A549 (cell line): ENCODE data around the gene MEAK7. TPM values are rescaled to one million over a fixed set of nuclear protein-coding genes. Genes with fewer than 3 reads are reported as not detected.

ENCODE experiments used
- ATAC-seq, 2 experiments: fragments of 200-7000 bp in 1 of 2; fragments of >200 bp in 1 of 2; cut with Nextera tagmentation in 1 of 2; cut with Tn5 transposase in 1 of 2; 3 replicates each; pipeline versions ENCODE4 v1.8.0 to v1.9.1; 2018 to 2020; ENCODE audit warnings: mild to moderate bottlenecking in 1 of 2, moderate library complexity in 1 of 2
- CTCF ChIA-PET: fragments of 300-600 bp; sonication (Branson Sonifier 250); formaldehyde crosslinking; extraction: SDS; loops from one replicate; lab custom pipeline; 2021; ENCODE audit warnings: antibody characterized with exemption, inconsistent platforms; lab: Yijun Ruan, JAX
- POLR2A ChIA-PET: fragments of 350-600 bp; formaldehyde crosslinking; extraction: SDS; loops from one replicate; lab custom pipeline; 2021; ENCODE audit warnings: antibody characterized with exemption, inconsistent platforms; lab: Yijun Ruan, JAX
- DNase-seq, 2 experiments: peaks; one replicate each; pipeline versions ENCODE4 v3.0.0 to v3.0.0-alpha.2; 2011 to 2016; ENCODE audit warnings: low read depth in 1 of 2, low spot score in 1 of 2
- FAIRE-seq: peaks from 2 replicates; lab custom pipeline; 2011; peaks lifted over from hg19 to GRCh38; lab: Jason Lieb, UNC
- H3K27ac ChIP-seq, 2 experiments: fragments of >200 bp; sonication (Bioruptor Twin); formaldehyde crosslinking; 3 replicates each; pipeline ENCODE4 v1.5.1; 2016 to 2017
- H3K4me1 ChIP-seq: fragments of >200 bp; sonication (Bioruptor Twin); formaldehyde crosslinking; 3 replicates; pipeline ENCODE4 v1.6.1; 2016
- H3K4me2 ChIP-seq: fragments of >200 bp; sonication (Bioruptor Twin); formaldehyde crosslinking; 3 replicates; pipeline ENCODE4 v1.6.1; 2016
- H3K4me3 ChIP-seq: fragments of >200 bp; sonication (Bioruptor Twin); formaldehyde crosslinking; 3 replicates; pipeline ENCODE4 v1.5.1; 2016
- H3K9me3 ChIP-seq: fragments of >200 bp; sonication (Bioruptor Twin); formaldehyde crosslinking; 3 replicates; pipeline ENCODE4 v1.6.1; 2016
- CEBPB ChIP-seq, 2 experiments: fragments of >200 bp in 1 of 2; sonication (Bioruptor Twin) in 1 of 2; formaldehyde crosslinking in 1 of 2; IDR thresholded peaks; 2 replicates each; pipeline ENCODE4 v1.6.1; 2012 to 2016
- EHMT2 ChIP-seq: fragments of 200-600 bp; sonication (generic); IDR thresholded peaks from 2 replicates; pipeline ENCODE4 v1.6.1; 2016; ENCODE audit warnings: antibody characterized with exemption, low read depth, mild to moderate bottlenecking, moderate library complexity
- ESRRA ChIP-seq: fragments of 150-350 bp; IDR thresholded peaks from 2 replicates; pipeline ENCODE4 v1.6.1; 2014; ENCODE audit warnings: mild to moderate bottlenecking, low read length, borderline replicate concordance
- FOSB ChIP-seq: fragments of 250-450 bp; sonication (Bioruptor Pico); IDR thresholded peaks from 2 replicates; pipeline ENCODE4 v1.5.0; 2020; ENCODE audit warnings: mild to moderate bottlenecking, moderate library complexity
- FOSL2 ChIP-seq, 2 experiments: fragments of 450-650 bp in 1 of 2; fragments of >200 bp in 1 of 2; sonication (Bioruptor Twin) in 1 of 2; formaldehyde crosslinking; IDR thresholded peaks; 2 replicates each; pipeline versions ENCODE4 v1.5.0 to v1.6.1; 2016 to 2020; ENCODE audit warnings: mild to moderate bottlenecking in 1 of 2, moderate library complexity in 1 of 2
- FOXS1 ChIP-seq: fragments of 250-450 bp; sonication (Bioruptor Pico); IDR thresholded peaks from 2 replicates; pipeline ENCODE4 v1.5.0; 2020; ENCODE audit warnings: mild to moderate bottlenecking, moderate library complexity
- HDAC2 ChIP-seq: fragments of 200-600 bp; sonication (generic); IDR thresholded peaks from 2 replicates; pipeline ENCODE4 v1.6.1; 2016
- HMGXB4 ChIP-seq: fragments of 250-450 bp; sonication (Bioruptor Pico); IDR thresholded peaks from 2 replicates; pipeline ENCODE4 v1.5.0; 2021; ENCODE audit warnings: mild to moderate bottlenecking, moderate library complexity, borderline replicate concordance
- HOXA7 ChIP-seq: fragments of 250-450 bp; sonication (Bioruptor Pico); IDR thresholded peaks from 2 replicates; pipeline ENCODE4 v1.5.0; 2020; ENCODE audit warnings: mild to moderate bottlenecking, moderate library complexity
- HOXB5 ChIP-seq: fragments of 250-450 bp; sonication (Bioruptor Pico); IDR thresholded peaks from 2 replicates; pipeline ENCODE4 v1.5.0; 2020; ENCODE audit warnings: mild to moderate bottlenecking, moderate library complexity
- JUN ChIP-seq, 2 experiments: fragments of >200 bp; sonication (Bioruptor Twin); formaldehyde crosslinking; IDR thresholded peaks; 2 replicates in 1 of 2; 3 replicates in 1 of 2; pipeline ENCODE4 v1.6.1; 2016 to 2017
- JUNB ChIP-seq: fragments of >200 bp; sonication (Bioruptor Twin); formaldehyde crosslinking; IDR thresholded peaks from 2 replicates; pipeline ENCODE4 v1.6.1; 2016
- KDM1A ChIP-seq: fragments of 200-600 bp; sonication (generic); IDR thresholded peaks from 2 replicates; pipeline ENCODE4 v1.6.1; 2016; ENCODE audit warnings: low read depth, mild to moderate bottlenecking
- KDM5A ChIP-seq: fragments of 200-600 bp; sonication (generic); IDR thresholded peaks from 2 replicates; pipeline ENCODE4 v1.6.1; 2016; ENCODE audit warnings: antibody characterized with exemption, mild to moderate bottlenecking
- MAFK ChIP-seq: fragments of 450-650 bp; IDR thresholded peaks from 2 replicates; pipeline ENCODE4 v1.6.1; 2014; ENCODE audit not compliant: partially characterized antibody
- MYC ChIP-seq: IDR thresholded peaks from 2 replicates; pipeline ENCODE4 v1.6.1; 2012; ENCODE audit warnings: mild to moderate bottlenecking, inconsistent platforms, low read length, improper control_type of control experiment, borderline replicate concordance
- NFE2L2 ChIP-seq: fragments of 150-350 bp; conservative IDR thresholded peaks from 2 replicates; pipeline ENCODE4 v1.6.1; 2014; ENCODE audit warnings: low read length
- NPAS2 ChIP-seq: fragments of 250-450 bp; sonication (Bioruptor Pico); IDR thresholded peaks from 2 replicates; pipeline ENCODE4 v1.8.0; 2022; ENCODE audit warnings: mild to moderate bottlenecking, moderate library complexity, borderline replicate concordance
- PBX3 ChIP-seq: IDR thresholded peaks from 2 replicates; pipeline ENCODE4 v1.6.1; 2012
- POLR2A ChIP-seq: IDR thresholded peaks from 2 replicates; pipeline ENCODE4 v1.6.1; 2012; ENCODE audit warnings: mild to moderate bottlenecking, low read length
- SMC3 ChIP-seq: fragments of >200 bp; sonication (Bioruptor Twin); formaldehyde crosslinking; IDR thresholded peaks from 3 replicates; pipeline ENCODE4 v1.6.1; 2018; ENCODE audit warnings: inconsistent platforms
- SREBF2 ChIP-seq: fragments of 450-650 bp; IDR thresholded peaks from 2 replicates; pipeline ENCODE4 v1.6.1; 2014; ENCODE audit warnings: mild to moderate bottlenecking, moderate library complexity
- ZC3H11A ChIP-seq: fragments of 450-650 bp; IDR thresholded peaks from 2 replicates; pipeline ENCODE4 v1.6.1; 2014; ENCODE audit warnings: antibody characterized with exemption, mild to moderate bottlenecking
- ZFP36 ChIP-seq: fragments of 450-650 bp; IDR thresholded peaks from 2 replicates; pipeline ENCODE4 v1.6.1; 2014; ENCODE audit warnings: borderline replicate concordance; ENCODE audit not compliant: partially characterized antibody
- ZNF302 ChIP-seq: fragments of 250-450 bp; sonication (Bioruptor Pico); IDR thresholded peaks from 2 replicates; pipeline ENCODE4 v1.9.0; 2021; ENCODE audit warnings: inconsistent platforms, mild to moderate bottlenecking, moderate library complexity
- WGBS: methylation state at CpG from one replicate; pipeline ENCODE4 v1.1.6; 2017; ENCODE audit errors: missing lambda C conversion rate; 5-methylcytosine and 5-hydroxymethylcytosine counted together
- polyA plus RNA-seq, 4 experiments: library from polyadenylated mRNA; depleted of rRNA in 3 of 4; stranded (reverse); fragments of >200 nt; fragmentation: RNase III in 1 of 4; extraction: RNeasy Plus Mini Kit Qiagen cat#74134 plus additional on column Dnase treatment in 1 of 4; gene quantifications; 2 replicates in 3 of 4; 3 replicates in 1 of 4; pipeline ENCODE4 v1.2.3, GENCODE V29; 2011 to 2017
- TF ChIP-seq, protein P1 (sequence below): fragments of 250-450 bp; sonication (Bioruptor Pico); IDR thresholded peaks from 2 replicates; pipeline ENCODE4 v1.5.0; 2020; ENCODE audit warnings: low read depth, mild to moderate bottlenecking, moderate library complexity
- TF ChIP-seq, protein P2 (sequence below): fragments of >200 bp; sonication (Bioruptor Twin); formaldehyde crosslinking; IDR thresholded peaks from 2 replicates; pipeline ENCODE4 v1.6.1; 2016

The MEAK7 gene
- polyA plus RNA-seq, 2 of the 4 experiments (the other 2 are of a cell fraction): 26.2 to 30.5 TPM

DNA sequence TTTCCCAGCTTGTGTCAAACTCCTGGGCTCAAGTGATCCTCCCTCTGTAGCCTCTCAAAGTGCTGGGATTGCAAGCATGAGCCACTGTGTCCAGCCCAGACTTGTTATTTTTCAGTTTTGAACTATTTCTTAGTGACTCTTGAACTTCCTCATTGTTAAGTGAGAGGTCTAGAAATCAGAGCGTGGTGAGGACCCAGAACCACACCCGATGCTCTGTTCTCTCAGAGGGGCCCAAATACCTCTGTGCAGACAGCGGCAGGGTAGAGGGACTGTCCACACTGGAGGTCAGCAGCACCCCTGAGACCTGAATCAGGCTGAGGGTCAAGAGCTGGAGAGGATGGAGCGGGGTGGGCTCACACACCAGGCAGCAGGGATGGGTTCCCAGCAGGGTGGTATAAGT is 47.7 kb upstream of the MEAK7 start:
- ChIA-PET CTCF (interaction anchor here (0.6 to 1.8 kb wide), 4 partner anchors 41 to 319 kb away, joined by 3 to 9 read pairs (median 5); no protein-coding TSS in a partner anchor), POLR2A (no interaction called here)
- TF ChIP-seq, protein P1, sequence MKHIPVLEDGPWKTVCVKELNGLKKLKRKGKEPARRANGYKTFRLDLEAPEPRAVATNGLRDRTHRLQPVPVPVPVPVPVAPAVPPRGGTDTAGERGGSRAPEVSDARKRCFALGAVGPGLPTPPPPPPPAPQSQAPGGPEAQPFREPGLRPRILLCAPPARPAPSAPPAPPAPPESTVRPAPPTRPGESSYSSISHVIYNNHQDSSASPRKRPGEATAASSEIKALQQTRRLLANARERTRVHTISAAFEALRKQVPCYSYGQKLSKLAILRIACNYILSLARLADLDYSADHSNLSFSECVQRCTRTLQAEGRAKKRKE: no peak
- TF ChIP-seq HOXA7 (no peak), PBX3 (no peak), JUN (IDR thresholded peaks at IDR 0.05) (no peak), EHMT2 (no peak), KDM5A (no peak), JUNB (no peak), HOXB5 (CRISPR knock-in tag) (no peak), ESRRA (no peak), FOSL2 (IDR thresholded peaks at IDR 0.05) (no peak), FOSL2 (CRISPR knock-in tag; IDR thresholded peaks at IDR 0.05) (no peak), NFE2L2 (no peak), NPAS2 (CRISPR knock-in tag) (no peak)
- H3K9me3 ChIP-seq: no peaks in the 10 kb centered on the region
- FAIRE-seq (no peak), ATAC-seq (no peak), DNase-seq (no peak)
- WGBS: 79% methylated on average over 4 of the region's 4 CpGs
- H3K4me3 ChIP-seq: no peak overlapping the region
- H3K4me2 ChIP-seq: no peak overlapping the region
- no peak overlapping the region for H3K27ac ChIP-seq
- H3K4me1 ChIP-seq: no peaks in the 10 kb centered on the region

DNA sequence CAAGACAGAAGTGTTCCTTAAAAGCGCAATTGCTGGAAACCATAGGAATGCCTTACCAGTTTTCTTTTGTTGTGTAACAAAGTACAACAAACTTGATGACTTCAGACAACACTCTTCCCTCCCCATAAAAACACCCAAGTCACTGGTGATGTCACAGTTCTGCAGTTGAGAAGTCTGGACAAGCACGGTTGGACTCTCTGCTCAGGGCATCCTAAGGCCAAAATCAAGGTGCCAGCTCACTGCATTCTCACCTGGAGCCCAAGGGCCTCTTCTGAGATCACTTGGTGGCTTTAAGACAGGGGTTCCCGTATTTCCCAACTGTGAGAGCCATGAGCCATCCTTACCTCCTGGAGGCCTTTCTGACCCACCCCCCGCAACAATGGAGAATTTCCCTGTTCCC is 45.6 kb upstream of the MEAK7 start:
- no peak for FAIRE-seq

DNA sequence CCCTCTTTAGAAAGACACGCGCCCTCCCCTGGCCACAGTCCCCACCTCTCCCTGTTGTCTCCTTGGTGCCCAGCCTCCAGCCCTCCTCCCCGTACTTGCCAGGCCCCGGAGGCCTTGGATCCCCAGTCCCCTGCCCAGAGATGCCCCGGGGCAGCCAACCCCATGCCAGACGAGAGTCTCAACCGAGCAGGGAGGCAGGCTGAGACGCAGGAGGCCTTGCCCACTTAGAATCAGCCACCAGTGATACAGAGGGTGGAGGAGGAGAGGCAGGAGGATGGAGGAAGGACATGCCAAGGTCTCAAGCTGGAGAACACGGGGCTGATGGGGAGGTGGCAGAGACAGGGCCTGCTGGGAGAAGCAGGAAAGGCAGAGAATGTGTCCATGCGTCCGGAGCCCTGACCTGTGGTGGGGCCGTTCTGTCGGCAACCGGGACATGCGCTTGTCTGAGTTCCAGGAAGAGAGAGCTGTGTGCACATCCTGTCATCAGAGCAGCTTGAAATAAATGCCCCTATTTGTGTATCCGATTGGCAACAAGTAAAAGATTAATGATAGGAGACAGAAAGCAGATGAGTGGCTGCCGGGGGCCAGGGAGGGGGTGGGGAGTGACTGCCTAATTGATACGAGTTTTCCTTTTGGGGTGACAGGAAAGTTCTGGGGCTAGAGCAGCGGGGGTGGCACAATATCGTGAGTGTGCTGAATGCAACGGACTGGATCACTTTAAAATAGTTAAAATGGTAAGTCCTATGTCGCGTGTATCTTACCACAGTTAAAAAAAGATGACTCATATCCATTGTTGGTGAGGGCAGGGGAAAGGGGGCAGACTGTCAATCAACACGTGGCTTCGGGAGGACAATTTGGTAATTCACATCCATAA is 44.7 kb upstream of the MEAK7 start:
- Histone ChIP-seq H3K9me3 (no peaks in the 10 kb centered on the region), H3K4me2 (no peak overlapping the region), H3K4me3 (no peak overlapping the region), H3K4me1 (no peaks in the 10 kb centered on the region), H3K27ac (peak overlapping the region in 1 of 2 experiments; percentile 36; a peak in 2 of 6 replicates)
- POLR2A ChIA-PET: no interaction called here
- 77% methylated on average over 25 of the region's 25 CpGs for WGBS
- CTCF ChIA-PET: no interaction called here
- FAIRE-seq (no peak), DNase-seq (no peak), ATAC-seq (no peak; a peak in 1 of 6 replicates)
- no peak for TF ChIP-seq FOSB
- TF ChIP-seq MYC: no peak
- no peak for TF ChIP-seq FOSL2 (IDR thresholded peaks at IDR 0.05)
- TF ChIP-seq FOSL2 (CRISPR knock-in tag; IDR thresholded peaks at IDR 0.05): peak; percentile 22; the same call in 1 of the 2 replicates
- no peak for TF ChIP-seq ZNF302 (CRISPR knock-in tag)
- peak; percentile 15 for TF ChIP-seq ZFP36
- TF ChIP-seq ZC3H11A: no peak
- TF ChIP-seq ESRRA: no peak
- TF ChIP-seq HOXB5 (CRISPR knock-in tag): no peak
- no peak for TF ChIP-seq KDM1A
- TF ChIP-seq CEBPB (IDR thresholded peaks at IDR 0.05): no peak
- TF ChIP-seq, protein P2, sequence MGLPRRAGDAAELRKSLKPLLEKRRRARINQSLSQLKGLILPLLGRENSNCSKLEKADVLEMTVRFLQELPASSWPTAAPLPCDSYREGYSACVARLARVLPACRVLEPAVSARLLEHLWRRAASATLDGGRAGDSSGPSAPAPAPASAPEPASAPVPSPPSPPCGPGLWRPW: no peak
- TF ChIP-seq HDAC2: no peak
- no peak for TF ChIP-seq HMGXB4 (CRISPR knock-in tag)

More for the DNA sequence above, 45.6 kb upstream of the MEAK7 start:
- CTCF ChIA-PET: no interaction called here
- no peak overlapping the region for H3K27ac ChIP-seq
- H3K4me2 ChIP-seq: no peak overlapping the region
- DNase-seq (peak in 1 of 2 experiments; percentile 25), ATAC-seq (no peak)
- H3K9me3 ChIP-seq: no peaks in the 10 kb centered on the region
- no peak for TF ChIP-seq PBX3
- TF ChIP-seq FOXS1 (CRISPR knock-in tag): no peak
- TF ChIP-seq SMC3: no peak
- no peak for TF ChIP-seq MAFK
- no peak for TF ChIP-seq POLR2A
- TF ChIP-seq NFE2L2: no peak
- no peak for TF ChIP-seq SREBF2
- POLR2A ChIA-PET: no interaction called here
- no peak overlapping the region for H3K4me3 ChIP-seq
- H3K4me1 ChIP-seq: no peaks in the 10 kb centered on the region
- 67% methylated on average over 4 of the region's 4 CpGs for WGBS
